PC-3 (cell line): ENCODE data around the gene ZNF385B.

Experiments
- CTCF ChIP-seq: fragments of 300-600 bp; sonication (generic); conservative IDR thresholded peaks from 2 replicates; pipeline ENCODE4 v1.5.1; 2017; ENCODE audit warnings: antibody characterized with exemption, low read depth, mild to moderate bottlenecking, low read length
- EZH2 ChIP-seq: fragments of 300-600 bp; sonication (generic); IDR thresholded peaks from one replicate; pipeline ENCODE4 v1.6.1; 2017; ENCODE audit warnings: antibody characterized with exemption, mild to moderate bottlenecking, low read length; ENCODE audit not compliant: unreplicated experiment
- EZH2phosphoT487 ChIP-seq: fragments of 300-600 bp; sonication (generic); IDR thresholded peaks from 2 replicates; pipeline ENCODE4 v1.6.1; 2018; ENCODE audit warnings: mild to moderate bottlenecking, antibody characterized with exemption, low read length, borderline replicate concordance

DNA sequence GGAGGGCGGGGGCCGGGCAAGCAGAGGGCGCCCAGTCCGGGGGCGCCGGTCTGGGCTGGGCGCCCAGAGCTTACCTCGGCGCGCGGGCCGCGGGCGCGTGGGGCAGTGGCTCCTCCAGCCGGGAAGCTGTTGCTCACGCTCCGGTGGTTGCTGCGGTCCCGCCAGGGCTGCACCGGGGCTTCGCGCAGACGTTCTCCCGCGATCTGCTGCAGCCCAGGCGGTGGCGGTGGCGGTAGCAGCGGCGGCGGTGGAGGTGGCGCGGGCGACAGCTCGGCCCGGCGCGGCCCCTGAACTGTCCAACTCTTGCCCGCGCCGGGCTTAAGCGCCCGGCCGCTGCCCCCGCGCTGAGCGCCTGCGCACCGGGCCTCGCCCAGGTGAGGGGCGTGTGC lies 391 bp downstream of the ZNF385B start:
- TF ChIP-seq CTCF: no peak
- TF ChIP-seq EZH2: no peak
- no peak for TF ChIP-seq EZH2phosphoT487
